WTC11 (cell line): ENCODE results near the gene HTR7.

Experiments
- ATF3 ChIP-seq: sonication (generic); formaldehyde crosslinking; conservative IDR thresholded peaks from 2 replicates; pipeline ENCODE4 v1.8.1; 2022; ENCODE audit warnings: mild to moderate bottlenecking, missing genetic modification reagents
- CTCF ChIP-seq: fragments of 200-600 bp; IDR thresholded peaks from 2 replicates; pipeline ENCODE4 v1.8.0; 2022; ENCODE audit warnings: antibody characterized with exemption
- ETV6 ChIP-seq: sonication (generic); formaldehyde crosslinking; IDR thresholded peaks from 2 replicates; pipeline ENCODE4 v1.8.1; 2022; ENCODE audit warnings: mild to moderate bottlenecking, missing genetic modification reagents
- GRHL2 ChIP-seq: fragments of 250-450 bp; sonication (Bioruptor Pico); IDR thresholded peaks from 2 replicates; pipeline ENCODE4 v1.8.0; 2022; ENCODE audit warnings: mild to moderate bottlenecking, moderate library complexity; ENCODE audit not compliant: insufficient replicate concordance, severe bottlenecking
- NFYB ChIP-seq: sonication (generic); formaldehyde crosslinking; conservative IDR thresholded peaks from 2 replicates; pipeline ENCODE4 v1.8.0; 2022; ENCODE audit warnings: low read depth, missing genetic modification reagents
- NR3C1 ChIP-seq: sonication (generic); formaldehyde crosslinking; conservative IDR thresholded peaks from 2 replicates; pipeline ENCODE4 v1.8.1; 2023; ENCODE audit warnings: low read depth, mild to moderate bottlenecking, missing genetic modification reagents
- TCF7 ChIP-seq: sonication (generic); formaldehyde crosslinking; IDR thresholded peaks from 2 replicates; pipeline ENCODE4 v1.8.0; 2022; ENCODE audit warnings: mild to moderate bottlenecking, low read depth, missing genetic modification reagents, moderate library complexity
- ZBTB21 ChIP-seq: sonication (generic); formaldehyde crosslinking; IDR thresholded peaks from 2 replicates; pipeline ENCODE4 v1.8.1; 2023; ENCODE audit warnings: mild to moderate bottlenecking, missing genetic modification reagents, borderline replicate concordance
- ZBTB43 ChIP-seq: sonication (generic); formaldehyde crosslinking; IDR thresholded peaks from 2 replicates; pipeline ENCODE4 v1.8.1; 2023; ENCODE audit warnings: mild to moderate bottlenecking, missing genetic modification reagents
- TF ChIP-seq, protein P1 (sequence below): sonication (generic); formaldehyde crosslinking; IDR thresholded peaks from 2 replicates; pipeline ENCODE4 v1.8.1; 2023; ENCODE audit warnings: mild to moderate bottlenecking, missing genetic modification reagents, moderate library complexity
- TF ChIP-seq, protein P2 (sequence below): sonication (generic); formaldehyde crosslinking; IDR thresholded peaks from 2 replicates; pipeline ENCODE4 v1.8.1; 2022; ENCODE audit warnings: low read depth, mild to moderate bottlenecking, moderate library complexity, missing genetic modification reagents, borderline replicate concordance
- TF ChIP-seq, protein P3 (sequence below): sonication (generic); formaldehyde crosslinking; IDR thresholded peaks from 2 replicates; pipeline ENCODE4 v1.8.1; 2023; ENCODE audit warnings: mild to moderate bottlenecking, missing genetic modification reagents

GRCh38 chr10:90860790-90861189 lies 3.0 kb upstream of the HTR7 start:
- TF ChIP-seq CTCF = no peak
- TF ChIP-seq NFYB (CRISPR knock-in tag) = no peak
- no peak for TF ChIP-seq NR3C1 (CRISPR knock-in tag)
- TF ChIP-seq, protein P1, sequence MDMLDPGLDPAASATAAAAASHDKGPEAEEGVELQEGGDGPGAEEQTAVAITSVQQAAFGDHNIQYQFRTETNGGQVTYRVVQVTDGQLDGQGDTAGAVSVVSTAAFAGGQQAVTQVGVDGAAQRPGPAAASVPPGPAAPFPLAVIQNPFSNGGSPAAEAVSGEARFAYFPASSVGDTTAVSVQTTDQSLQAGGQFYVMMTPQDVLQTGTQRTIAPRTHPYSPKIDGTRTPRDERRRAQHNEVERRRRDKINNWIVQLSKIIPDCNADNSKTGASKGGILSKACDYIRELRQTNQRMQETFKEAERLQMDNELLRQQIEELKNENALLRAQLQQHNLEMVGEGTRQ = no peak
- TF ChIP-seq, protein P2, sequence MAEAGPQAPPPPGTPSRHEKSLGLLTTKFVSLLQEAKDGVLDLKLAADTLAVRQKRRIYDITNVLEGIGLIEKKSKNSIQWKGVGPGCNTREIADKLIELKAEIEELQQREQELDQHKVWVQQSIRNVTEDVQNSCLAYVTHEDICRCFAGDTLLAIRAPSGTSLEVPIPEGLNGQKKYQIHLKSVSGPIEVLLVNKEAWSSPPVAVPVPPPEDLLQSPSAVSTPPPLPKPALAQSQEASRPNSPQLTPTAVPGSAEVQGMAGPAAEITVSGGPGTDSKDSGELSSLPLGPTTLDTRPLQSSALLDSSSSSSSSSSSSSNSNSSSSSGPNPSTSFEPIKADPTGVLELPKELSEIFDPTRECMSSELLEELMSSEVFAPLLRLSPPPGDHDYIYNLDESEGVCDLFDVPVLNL (CRISPR knock-in tag) = no peak
- no peak for TF ChIP-seq ETV6 (CRISPR knock-in tag)
- TF ChIP-seq, protein P3, sequence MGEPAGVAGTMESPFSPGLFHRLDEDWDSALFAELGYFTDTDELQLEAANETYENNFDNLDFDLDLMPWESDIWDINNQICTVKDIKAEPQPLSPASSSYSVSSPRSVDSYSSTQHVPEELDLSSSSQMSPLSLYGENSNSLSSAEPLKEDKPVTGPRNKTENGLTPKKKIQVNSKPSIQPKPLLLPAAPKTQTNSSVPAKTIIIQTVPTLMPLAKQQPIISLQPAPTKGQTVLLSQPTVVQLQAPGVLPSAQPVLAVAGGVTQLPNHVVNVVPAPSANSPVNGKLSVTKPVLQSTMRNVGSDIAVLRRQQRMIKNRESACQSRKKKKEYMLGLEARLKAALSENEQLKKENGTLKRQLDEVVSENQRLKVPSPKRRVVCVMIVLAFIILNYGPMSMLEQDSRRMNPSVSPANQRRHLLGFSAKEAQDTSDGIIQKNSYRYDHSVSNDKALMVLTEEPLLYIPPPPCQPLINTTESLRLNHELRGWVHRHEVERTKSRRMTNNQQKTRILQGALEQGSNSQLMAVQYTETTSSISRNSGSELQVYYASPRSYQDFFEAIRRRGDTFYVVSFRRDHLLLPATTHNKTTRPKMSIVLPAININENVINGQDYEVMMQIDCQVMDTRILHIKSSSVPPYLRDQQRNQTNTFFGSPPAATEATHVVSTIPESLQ (CRISPR knock-in tag) = no peak
- TF ChIP-seq ATF3 (CRISPR knock-in tag) = no peak
- TF ChIP-seq ZBTB43 (CRISPR knock-in tag) = no peak
- no peak for TF ChIP-seq TCF7 (CRISPR knock-in tag)
- no peak for TF ChIP-seq GRHL2
- no peak for TF ChIP-seq ZBTB21 (CRISPR knock-in tag)
